ENCODE results near the gene GRID2IP.

GRID2IP gene

GRCh38 chr7:6520163-6520981 lies 30.9 kb downstream of the GRID2IP start:
- no peak for DNase-seq (ENCODE audit: low read depth, low spot score)

GRCh38 chr7:6516387-6516983 lies 34.8 kb downstream of the GRID2IP start:
- DNase-seq (ENCODE audit: low read depth, low spot score) = peak; percentile 34

- DNase-seq (ENCODE audit: low read depth, low spot score) = no peak
Measured at GRCh38 chr7:6513541-6513940, 37.7 kb downstream of the GRID2IP start.

GRCh38 chr7:6512892-6513291 lies 38.4 kb downstream of the GRID2IP start:
- no peak for DNase-seq (ENCODE audit: low read depth, low spot score)

- no peak for DNase-seq (ENCODE audit: low read depth, low spot score)
Measured at GRCh38 chr7:6510476-6511133, 40.7 kb downstream of the GRID2IP start.

- no peak for DNase-seq (ENCODE audit: low read depth, low spot score)
Measured at GRCh38 chr7:6508950-6509349, 42.3 kb downstream of the GRID2IP start.

GRCh38 chr7:6508539-6508938 lies 42.7 kb downstream of the GRID2IP start:
- no peak for DNase-seq (ENCODE audit: low read depth, low spot score)

GRCh38 chr7:6507906-6508305 lies 43.4 kb downstream of the GRID2IP start:
- no peak for DNase-seq (ENCODE audit: low read depth, low spot score)

- no peak for DNase-seq (ENCODE audit: low read depth, low spot score)
Measured at GRCh38 chr7:6505685-6506559, 45.3 kb downstream of the GRID2IP start.

- DNase-seq (ENCODE audit: low read depth, low spot score) = no peak
Measured at GRCh38 chr7:6504996-6505395, 46.3 kb downstream of the GRID2IP start.

GRCh38 chr7:6502886-6503285 lies 48.4 kb downstream of the GRID2IP start:
- DNase-seq (ENCODE audit: low read depth, low spot score) = no peak

- DNase-seq (ENCODE audit: low read depth, low spot score) = no peak
Measured at GRCh38 chr7:6501586-6502564, 49.4 kb downstream of the GRID2IP start.

GRCh38 chr7:6500691-6501090 lies 50.6 kb downstream of the GRID2IP start:
- no peak for DNase-seq (ENCODE audit: low read depth, low spot score)

- no peak for DNase-seq (ENCODE audit: low read depth, low spot score)
Measured at GRCh38 chr7:6497994-6498393, 53.3 kb downstream of the GRID2IP start.

GRCh38 chr7:6497637-6497905 lies 53.7 kb downstream of the GRID2IP start:
- DNase-seq (ENCODE audit: low read depth, low spot score) = no peak

GRCh38 chr7:6496842-6497636 lies 54.2 kb downstream of the GRID2IP start:
- DNase-seq (ENCODE audit: low read depth, low spot score) = no peak

GRCh38 chr7:6495597-6496262 lies 55.5 kb downstream of the GRID2IP start:
- no peak for DNase-seq (ENCODE audit: low read depth, low spot score)

GRCh38 chr7:6494365-6494764 lies 56.9 kb downstream of the GRID2IP start:
- no peak for DNase-seq (ENCODE audit: low read depth, low spot score)

- no peak for DNase-seq (ENCODE audit: low read depth, low spot score)
Measured at GRCh38 chr7:6491194-6491593, 60.1 kb downstream of the GRID2IP start.

All from activated naive CD8-positive, alpha-beta T cell treated with anti-CD3 and anti-CD28 coated beads, Interleukin-2, amount 50 U/mL, for 16 hours (primary cell).